GM18508 (cell line): Measurements from ENCODE around the gene ALDH1A3.

Source experiments
- ATAC-seq: cut with Tn5 transposase; IDR thresholded peaks from one replicate; pipeline ENCODE4 v1.9.1; 2021; ENCODE audit warnings: moderate number of reproducible peaks; ENCODE audit not compliant: insufficient read depth, unreplicated experiment

ALDH1A3 gene

GRCh38 chr15:100944986-100945385 lies 65.4 kb downstream of the ALDH1A3 start:
- ATAC-seq, result no peak

GRCh38 chr15:100947760-100948429 lies 68.3 kb downstream of the ALDH1A3 start:
- no peak for ATAC-seq

- ATAC-seq, result no peak
These were observed 68.8 kb downstream of the ALDH1A3 start for GRCh38 chr15:100948430-100948762.

- no peak for ATAC-seq
These were observed 70.1 kb downstream of the ALDH1A3 start for GRCh38 chr15:100949691-100950090.

- ATAC-seq, result no peak
These were observed 72.3 kb downstream of the ALDH1A3 start for GRCh38 chr15:100951965-100952364.

GRCh38 chr15:100952566-100952965 lies 72.9 kb downstream of the ALDH1A3 start:
- no peak for ATAC-seq

GRCh38 chr15:100958326-100959065 lies 78.9 kb downstream of the ALDH1A3 start:
- ATAC-seq, result peak; percentile 48

GRCh38 chr15:100959066-100960050 lies 79.7 kb downstream of the ALDH1A3 start:
- ATAC-seq, result no peak
